ENCODE data around the gene AACS. TPM values are rescaled to one million over a fixed set of nuclear protein-coding genes. Genes with fewer than 3 reads are reported as not detected.

AACS gene
- total and polyA plus RNA-seq, 2 of the 13 experiments (the other 11 are each of a cell fraction or from before 2014, with no cell fraction given): 23.3 to 28.8 TPM

GRCh38 chr12:125017801-125018200 is 47.4 kb upstream of the AACS start (continued):
- TF ChIP-seq, protein P1, sequence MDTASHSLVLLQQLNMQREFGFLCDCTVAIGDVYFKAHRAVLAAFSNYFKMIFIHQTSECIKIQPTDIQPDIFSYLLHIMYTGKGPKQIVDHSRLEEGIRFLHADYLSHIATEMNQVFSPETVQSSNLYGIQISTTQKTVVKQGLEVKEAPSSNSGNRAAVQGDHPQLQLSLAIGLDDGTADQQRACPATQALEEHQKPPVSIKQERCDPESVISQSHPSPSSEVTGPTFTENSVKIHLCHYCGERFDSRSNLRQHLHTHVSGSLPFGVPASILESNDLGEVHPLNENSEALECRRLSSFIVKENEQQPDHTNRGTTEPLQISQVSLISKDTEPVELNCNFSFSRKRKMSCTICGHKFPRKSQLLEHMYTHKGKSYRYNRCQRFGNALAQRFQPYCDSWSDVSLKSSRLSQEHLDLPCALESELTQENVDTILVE (CRISPR knock-in tag; IDR thresholded peaks at IDR 0.05): no peak

- intact Hi-C loops (cut with micrococcal nuclease; ENCODE audit: unreplicated experiment): no loop called here
- no peak overlapping the region for H2AFZ ChIP-seq (ENCODE audit: low read length)
- no peaks in the 10 kb centered on the region for H3K4me1 ChIP-seq (ENCODE audit: insufficient read depth, low read length)
- POLR2A ChIA-PET: no interaction called here
- BruUV-seq (replicated peaks): no TSS peak
- H3K4me3 ChIP-seq (replicated peaks in 1 of 3; ENCODE audit: insufficient read depth in 1 of 3, low read depth in 2 of 3, low read length in 3 of 3): no peak overlapping the region
- H3K27ac ChIP-seq (ENCODE audit: extremely low read length, insufficient read depth, low read length): no peak overlapping the region
- no peak for FAIRE-seq
- no peaks in the 10 kb centered on the region for H3K79me2 ChIP-seq (ENCODE audit: insufficient read depth, low read length)
- H4K20me1 ChIP-seq (ENCODE audit: insufficient read depth, low read length): no peaks in the 10 kb centered on the region
- no peaks in the 10 kb centered on the region for H3K27me3 ChIP-seq (ENCODE audit: control insufficient read depth in 1 of 2, insufficient read depth in 2 of 2, low read length in 2 of 2)
- DNase-seq (ENCODE audit: low spot score): no peak
- ATAC-seq: no peak
- no peak overlapping the region for H3K4me2 ChIP-seq (ENCODE audit: low read depth, low read length)
- in situ Hi-C loops (cut with HindIII; ENCODE audit: extremely low pct_ligation_motif_present, low pct_unique_long_range_greater_than_20kb): no loop called here
- CTCF ChIA-PET (ENCODE audit: low intra/inter-chr PET ratio, low total read pairs): no interaction called here
- H3K9ac ChIP-seq (ENCODE audit: insufficient read depth, low read depth, low read length): no peak overlapping the region
- peaks cover 20 to 45% of the 10 kb centered on the region in 2 experiments for H3K36me3 ChIP-seq (replicated peaks in 1 of 2; ENCODE audit: control insufficient read depth in 1 of 2, insufficient read depth in 2 of 2, low read length in 2 of 2)
- no peaks in the 10 kb centered on the region for H3K9me3 ChIP-seq (ENCODE audit: low read length)
- peak; percentile 20; the same call in 1 of the 2 replicates for TF ChIP-seq ATF7 (IDR thresholded peaks at IDR 0.05)
- no peak for TF ChIP-seq ATF7 (CRISPR knock-in tag; IDR thresholded peaks at IDR 0.05)
- TF ChIP-seq NFIC (IDR thresholded peaks at IDR 0.05; ENCODE audit: low read length): no peak
- WGBS (ENCODE audit: low lambda C conversion rate): 97% methylated on average over 11 of the region's 11 CpGs
These were observed 46.9 kb upstream of the AACS start for GRCh38 chr12:125018356-125018755.

- no peak for FAIRE-seq
- ATAC-seq: no peak
- no peak overlapping the region for H3K4me3 ChIP-seq (replicated peaks in 1 of 3; ENCODE audit: insufficient read depth in 1 of 3, low read depth in 2 of 3, low read length in 3 of 3)
- no peak overlapping the region for H2AFZ ChIP-seq (ENCODE audit: low read length)
- in situ Hi-C loops (cut with HindIII; ENCODE audit: extremely low pct_ligation_motif_present, low pct_unique_long_range_greater_than_20kb): no loop called here
- no peaks in the 10 kb centered on the region for H3K9me3 ChIP-seq (ENCODE audit: low read length)
- no peak overlapping the region for H3K4me2 ChIP-seq (ENCODE audit: low read depth, low read length)
- DNase-seq (ENCODE audit: low spot score): no peak
- H4K20me1 ChIP-seq (ENCODE audit: insufficient read depth, low read length): no peaks in the 10 kb centered on the region
- H3K79me2 ChIP-seq (ENCODE audit: insufficient read depth, low read length): no peaks in the 10 kb centered on the region
- H3K27ac ChIP-seq (ENCODE audit: extremely low read length, insufficient read depth, low read length): no peak overlapping the region
- no peak overlapping the region for H3K9ac ChIP-seq (ENCODE audit: insufficient read depth, low read depth, low read length)
- no peaks in the 10 kb centered on the region for H3K4me1 ChIP-seq (ENCODE audit: insufficient read depth, low read length)
- POLR2A ChIA-PET: no interaction called here
- intact Hi-C loops (cut with micrococcal nuclease; ENCODE audit: unreplicated experiment): no loop called here
- BruUV-seq (replicated peaks): no TSS peak
- CTCF ChIA-PET (ENCODE audit: low intra/inter-chr PET ratio, low total read pairs): no interaction called here
- H3K27me3 ChIP-seq (ENCODE audit: control insufficient read depth in 1 of 2, insufficient read depth in 2 of 2, low read length in 2 of 2): no peaks in the 10 kb centered on the region
- 100% methylated on average over 7 of the region's 9 CpGs for WGBS (ENCODE audit: low lambda C conversion rate)
- peaks cover 10 to 31% of the 10 kb centered on the region in 2 experiments for H3K36me3 ChIP-seq (replicated peaks in 1 of 2; ENCODE audit: control insufficient read depth in 1 of 2, insufficient read depth in 2 of 2, low read length in 2 of 2)
- no peak for TF ChIP-seq LBX2 (CRISPR knock-in tag; IDR thresholded peaks at IDR 0.05; ENCODE audit: borderline replicate concordance)
- no peak for TF ChIP-seq ZKSCAN8 (CRISPR knock-in tag; IDR thresholded peaks at IDR 0.05; ENCODE audit: borderline replicate concordance)
- TF ChIP-seq, protein P2, sequence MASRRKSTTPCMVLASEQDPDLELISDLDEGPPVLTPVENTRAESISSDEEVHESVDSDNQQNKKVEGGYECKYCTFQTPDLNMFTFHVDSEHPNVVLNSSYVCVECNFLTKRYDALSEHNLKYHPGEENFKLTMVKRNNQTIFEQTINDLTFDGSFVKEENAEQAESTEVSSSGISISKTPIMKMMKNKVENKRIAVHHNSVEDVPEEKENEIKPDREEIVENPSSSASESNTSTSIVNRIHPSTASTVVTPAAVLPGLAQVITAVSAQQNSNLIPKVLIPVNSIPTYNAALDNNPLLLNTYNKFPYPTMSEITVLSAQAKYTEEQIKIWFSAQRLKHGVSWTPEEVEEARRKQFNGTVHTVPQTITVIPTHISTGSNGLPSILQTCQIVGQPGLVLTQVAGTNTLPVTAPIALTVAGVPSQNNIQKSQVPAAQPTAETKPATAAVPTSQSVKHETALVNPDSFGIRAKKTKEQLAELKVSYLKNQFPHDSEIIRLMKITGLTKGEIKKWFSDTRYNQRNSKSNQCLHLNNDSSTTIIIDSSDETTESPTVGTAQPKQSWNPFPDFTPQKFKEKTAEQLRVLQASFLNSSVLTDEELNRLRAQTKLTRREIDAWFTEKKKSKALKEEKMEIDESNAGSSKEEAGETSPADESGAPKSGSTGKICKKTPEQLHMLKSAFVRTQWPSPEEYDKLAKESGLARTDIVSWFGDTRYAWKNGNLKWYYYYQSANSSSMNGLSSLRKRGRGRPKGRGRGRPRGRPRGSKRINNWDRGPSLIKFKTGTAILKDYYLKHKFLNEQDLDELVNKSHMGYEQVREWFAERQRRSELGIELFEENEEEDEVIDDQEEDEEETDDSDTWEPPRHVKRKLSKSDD (CRISPR knock-in tag; IDR thresholded peaks at IDR 0.05; ENCODE audit: low read depth): no peak
- TF ChIP-seq, protein P3, sequence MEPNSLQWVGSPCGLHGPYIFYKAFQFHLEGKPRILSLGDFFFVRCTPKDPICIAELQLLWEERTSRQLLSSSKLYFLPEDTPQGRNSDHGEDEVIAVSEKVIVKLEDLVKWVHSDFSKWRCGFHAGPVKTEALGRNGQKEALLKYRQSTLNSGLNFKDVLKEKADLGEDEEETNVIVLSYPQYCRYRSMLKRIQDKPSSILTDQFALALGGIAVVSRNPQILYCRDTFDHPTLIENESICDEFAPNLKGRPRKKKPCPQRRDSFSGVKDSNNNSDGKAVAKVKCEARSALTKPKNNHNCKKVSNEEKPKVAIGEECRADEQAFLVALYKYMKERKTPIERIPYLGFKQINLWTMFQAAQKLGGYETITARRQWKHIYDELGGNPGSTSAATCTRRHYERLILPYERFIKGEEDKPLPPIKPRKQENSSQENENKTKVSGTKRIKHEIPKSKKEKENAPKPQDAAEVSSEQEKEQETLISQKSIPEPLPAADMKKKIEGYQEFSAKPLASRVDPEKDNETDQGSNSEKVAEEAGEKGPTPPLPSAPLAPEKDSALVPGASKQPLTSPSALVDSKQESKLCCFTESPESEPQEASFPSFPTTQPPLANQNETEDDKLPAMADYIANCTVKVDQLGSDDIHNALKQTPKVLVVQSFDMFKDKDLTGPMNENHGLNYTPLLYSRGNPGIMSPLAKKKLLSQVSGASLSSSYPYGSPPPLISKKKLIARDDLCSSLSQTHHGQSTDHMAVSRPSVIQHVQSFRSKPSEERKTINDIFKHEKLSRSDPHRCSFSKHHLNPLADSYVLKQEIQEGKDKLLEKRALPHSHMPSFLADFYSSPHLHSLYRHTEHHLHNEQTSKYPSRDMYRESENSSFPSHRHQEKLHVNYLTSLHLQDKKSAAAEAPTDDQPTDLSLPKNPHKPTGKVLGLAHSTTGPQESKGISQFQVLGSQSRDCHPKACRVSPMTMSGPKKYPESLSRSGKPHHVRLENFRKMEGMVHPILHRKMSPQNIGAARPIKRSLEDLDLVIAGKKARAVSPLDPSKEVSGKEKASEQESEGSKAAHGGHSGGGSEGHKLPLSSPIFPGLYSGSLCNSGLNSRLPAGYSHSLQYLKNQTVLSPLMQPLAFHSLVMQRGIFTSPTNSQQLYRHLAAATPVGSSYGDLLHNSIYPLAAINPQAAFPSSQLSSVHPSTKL (CRISPR knock-in tag; IDR thresholded peaks at IDR 0.05): no peak
- TF ChIP-seq ZNF616 (CRISPR knock-in tag; IDR thresholded peaks at IDR 0.05; ENCODE audit: low read depth): no peak
These were observed 44.1 kb upstream of the AACS start for GRCh38 chr12:125021096-125021495.
